ENCODE measurements around the gene ALG14.

Gene ALG14

DNA sequence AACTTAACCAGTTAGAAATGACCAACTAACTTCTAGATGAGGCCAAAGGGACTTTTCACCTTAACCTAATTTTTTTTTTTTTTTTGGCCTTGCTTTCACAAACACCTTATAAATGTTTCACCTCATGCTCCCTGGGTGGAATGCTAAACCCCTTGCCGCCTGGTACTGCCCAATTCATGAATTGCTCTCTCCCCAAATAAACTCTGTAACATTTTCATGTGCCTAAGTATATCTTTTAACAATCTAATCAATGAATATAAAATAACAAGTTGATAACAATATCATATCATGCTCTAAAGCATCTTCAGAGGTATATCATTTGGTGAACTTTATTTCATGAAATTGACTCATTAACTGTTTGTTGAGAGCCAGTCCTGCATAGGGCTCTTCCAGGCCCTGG lies 134.9 kb downstream of the ALG14 start:
- H3K4me3 ChIP-seq (ENCODE audit: low read depth, low read length): no peak overlapping the region
- TF ChIP-seq, protein P1, sequence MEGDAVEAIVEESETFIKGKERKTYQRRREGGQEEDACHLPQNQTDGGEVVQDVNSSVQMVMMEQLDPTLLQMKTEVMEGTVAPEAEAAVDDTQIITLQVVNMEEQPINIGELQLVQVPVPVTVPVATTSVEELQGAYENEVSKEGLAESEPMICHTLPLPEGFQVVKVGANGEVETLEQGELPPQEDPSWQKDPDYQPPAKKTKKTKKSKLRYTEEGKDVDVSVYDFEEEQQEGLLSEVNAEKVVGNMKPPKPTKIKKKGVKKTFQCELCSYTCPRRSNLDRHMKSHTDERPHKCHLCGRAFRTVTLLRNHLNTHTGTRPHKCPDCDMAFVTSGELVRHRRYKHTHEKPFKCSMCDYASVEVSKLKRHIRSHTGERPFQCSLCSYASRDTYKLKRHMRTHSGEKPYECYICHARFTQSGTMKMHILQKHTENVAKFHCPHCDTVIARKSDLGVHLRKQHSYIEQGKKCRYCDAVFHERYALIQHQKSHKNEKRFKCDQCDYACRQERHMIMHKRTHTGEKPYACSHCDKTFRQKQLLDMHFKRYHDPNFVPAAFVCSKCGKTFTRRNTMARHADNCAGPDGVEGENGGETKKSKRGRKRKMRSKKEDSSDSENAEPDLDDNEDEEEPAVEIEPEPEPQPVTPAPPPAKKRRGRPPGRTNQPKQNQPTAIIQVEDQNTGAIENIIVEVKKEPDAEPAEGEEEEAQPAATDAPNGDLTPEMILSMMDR (IDR thresholded peaks at IDR 0.05; ENCODE audit: borderline replicate concordance, insufficient read depth, low read depth, low read length): no peak

DNA sequence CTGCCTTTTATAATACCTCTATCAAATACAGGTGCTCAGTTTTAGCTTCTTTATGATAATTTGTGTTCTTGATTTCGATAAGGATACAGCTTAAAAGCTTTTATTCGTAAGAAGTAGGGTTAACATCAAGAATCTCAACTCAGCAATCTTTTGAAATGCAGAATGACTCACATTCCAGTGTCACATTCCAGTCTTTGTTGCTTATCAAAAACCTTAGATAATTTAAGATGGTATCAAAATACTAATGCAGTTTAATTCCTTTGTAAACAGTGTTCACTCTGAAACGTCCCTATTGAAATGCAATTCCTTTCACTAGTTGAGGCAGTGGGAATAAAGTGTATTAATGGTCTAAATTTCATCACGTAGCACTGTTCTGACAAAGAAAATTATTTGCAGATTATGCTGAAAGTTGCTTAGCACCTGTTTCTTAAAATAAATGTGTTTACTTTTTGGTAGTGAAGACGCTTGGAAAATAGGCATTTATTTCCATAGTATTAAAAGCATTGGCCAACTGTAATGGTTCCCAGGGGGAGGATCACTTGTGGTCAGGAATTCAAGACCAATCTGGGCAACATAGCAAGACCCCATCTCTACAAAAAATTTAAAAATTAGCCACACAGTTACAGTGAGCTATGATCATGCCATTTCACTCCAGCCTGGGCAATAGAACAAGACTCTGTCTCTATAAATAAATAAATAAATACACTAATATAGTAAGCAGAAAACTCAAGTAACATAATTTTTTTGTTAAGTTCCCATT lies 135.7 kb downstream of the ALG14 start:
- TF ChIP-seq, protein P1 (IDR thresholded peaks at IDR 0.05; ENCODE audit: borderline replicate concordance, insufficient read depth, low read depth, low read length): no peak

DNA sequence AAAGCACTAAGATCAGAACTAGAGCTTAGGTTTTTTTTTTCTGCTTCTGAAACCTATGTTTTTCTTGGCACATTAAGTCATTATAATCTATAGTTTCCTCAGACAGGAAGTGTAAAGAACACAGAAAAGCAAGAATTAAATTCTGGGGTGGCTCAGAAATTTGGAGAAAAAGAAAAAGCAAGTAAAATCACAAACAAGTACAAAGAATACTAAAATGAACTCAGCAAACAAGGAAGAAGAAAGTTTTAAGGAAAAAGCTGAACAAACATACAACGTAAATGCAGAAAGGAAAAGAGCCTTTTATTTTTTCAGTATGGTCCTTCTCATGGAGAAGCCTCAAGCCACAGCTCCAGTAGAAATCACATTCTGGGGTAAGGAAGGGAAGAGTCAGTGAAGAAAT lies 137.3 kb downstream of the ALG14 start:
- H3K4me3 ChIP-seq (ENCODE audit: low read depth, low read length): no peak overlapping the region
- TF ChIP-seq, protein P1 (IDR thresholded peaks at IDR 0.05; ENCODE audit: borderline replicate concordance, insufficient read depth, low read depth, low read length): no peak

More for the DNA sequence above, 135.7 kb downstream of the ALG14 start:
- no peak overlapping the region for H3K4me3 ChIP-seq (ENCODE audit: low read depth, low read length)

DNA sequence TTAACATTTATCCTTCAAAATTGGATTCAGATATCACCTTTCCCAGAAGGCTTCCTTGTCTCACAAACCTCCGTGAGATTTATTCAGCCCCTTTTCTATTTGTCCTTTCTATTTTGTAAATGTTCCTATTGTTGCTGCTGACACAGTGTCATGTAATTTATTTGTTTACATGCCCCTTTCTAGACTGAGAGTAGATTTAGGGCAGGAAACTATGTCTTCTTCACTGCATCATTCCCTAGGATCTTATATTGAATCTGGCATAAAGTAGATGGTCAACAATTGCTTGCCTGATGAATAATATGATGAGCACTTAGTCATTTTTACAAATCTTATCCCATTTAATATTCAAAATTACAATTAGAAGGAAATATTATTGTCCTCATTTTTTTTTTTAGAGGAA lies 137.7 kb downstream of the ALG14 start:
- H3K4me3 ChIP-seq (ENCODE audit: low read depth, low read length): no peak overlapping the region
- TF ChIP-seq, protein P1 (IDR thresholded peaks at IDR 0.05; ENCODE audit: borderline replicate concordance, insufficient read depth, low read depth, low read length): no peak

DNA sequence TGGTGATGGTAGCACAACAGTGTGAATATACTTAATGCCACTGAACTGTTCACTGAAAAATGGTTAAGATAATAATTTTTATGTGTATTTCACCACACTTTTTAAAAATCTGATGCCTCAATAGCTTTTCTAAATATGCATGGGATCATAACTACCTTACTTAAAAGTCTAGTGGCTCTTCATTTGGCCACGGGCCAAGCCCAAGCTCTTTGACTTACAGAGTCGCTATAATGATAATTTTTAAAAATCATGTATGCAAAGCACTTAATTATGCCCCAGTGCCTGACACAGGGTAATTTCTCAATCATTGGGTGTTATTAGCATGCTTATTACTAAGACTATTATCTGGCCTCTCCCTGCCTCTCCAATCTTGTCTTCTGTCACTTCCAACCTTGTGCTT lies 138.2 kb downstream of the ALG14 start:
- H3K4me3 ChIP-seq (ENCODE audit: low read depth, low read length): no peak overlapping the region
- TF ChIP-seq, protein P1 (IDR thresholded peaks at IDR 0.05; ENCODE audit: borderline replicate concordance, insufficient read depth, low read depth, low read length): no peak

DNA sequence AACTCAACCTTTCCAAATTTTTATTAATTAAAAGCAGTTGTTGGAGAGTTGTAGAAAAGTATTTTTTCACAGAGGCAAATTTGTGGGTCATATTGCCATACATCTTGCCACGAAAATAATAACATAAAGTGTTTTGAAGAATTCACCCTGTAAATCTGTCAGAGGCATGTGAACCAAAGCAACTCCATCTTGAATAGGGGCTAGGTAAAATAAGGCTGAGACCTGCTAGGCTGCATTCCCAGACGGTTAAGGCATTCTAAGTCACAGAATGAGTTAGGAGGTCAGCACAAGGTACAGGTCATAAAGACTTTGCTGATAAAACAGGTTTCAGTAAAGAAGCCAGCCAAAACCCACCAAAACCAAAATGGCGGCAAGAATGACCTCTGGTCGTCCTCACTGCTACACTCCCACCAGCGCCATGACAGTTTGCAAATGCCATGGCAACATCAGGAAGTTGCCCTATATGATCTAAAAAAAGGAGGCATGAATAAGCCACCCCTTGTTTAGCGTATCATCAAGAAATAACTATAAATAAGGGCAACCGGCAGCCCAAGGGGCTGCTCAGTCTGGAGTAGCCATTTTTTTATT lies 141.4 kb downstream of the ALG14 start:
- TF ChIP-seq, protein P1 (IDR thresholded peaks at IDR 0.05; ENCODE audit: borderline replicate concordance, insufficient read depth, low read depth, low read length): no peak
- no peak overlapping the region for H3K4me3 ChIP-seq (ENCODE audit: low read depth, low read length)
